ENCODE data around the gene MTPN. TPM values are rescaled to one million over a fixed set of nuclear protein-coding genes. Genes with fewer than 3 reads are reported as not detected.

Gene MTPN
- total RNA-seq, 4 donors from 2014 or later, result 79.7 to 102 (median 85.6) TPM

- DNase-seq (ENCODE audit: low spot score), result no peak
- no peak for ATAC-seq (ENCODE audit: low FRiP score)
These were observed 10.7 kb downstream of the MTPN start for GRCh38 chr7:135966341-135967043.

GRCh38 chr7:135965602-135966001 lies 11.6 kb downstream of the MTPN start:
- DNase-seq (ENCODE audit: low spot score) (no peak), ATAC-seq (ENCODE audit: low FRiP score) (no peak)
- no peak for TF ChIP-seq CTCF (IDR thresholded peaks at IDR 0.05)

More at GRCh38 chr7:135966341-135967043, 10.7 kb downstream of the MTPN start:
- no peak for TF ChIP-seq CTCF (IDR thresholded peaks at IDR 0.05)

- ATAC-seq (ENCODE audit: low FRiP score) (no peak), DNase-seq (ENCODE audit: low spot score) (no peak)
- no peak for TF ChIP-seq CTCF (IDR thresholded peaks at IDR 0.05)
These were observed 12.4 kb downstream of the MTPN start for GRCh38 chr7:135964791-135965190.

- DNase-seq (ENCODE audit: low spot score) (no peak), ATAC-seq (ENCODE audit: low FRiP score) (peak; percentile 62)
- no peak for TF ChIP-seq CTCF (IDR thresholded peaks at IDR 0.05)
These were observed 12.9 kb downstream of the MTPN start for GRCh38 chr7:135964274-135964673.

GRCh38 chr7:135962802-135963201 lies 14.4 kb downstream of the MTPN start:
- DNase-seq (ENCODE audit: low spot score) (no peak), ATAC-seq (ENCODE audit: low FRiP score) (no peak)
- TF ChIP-seq CTCF (IDR thresholded peaks at IDR 0.05), result no peak

- ATAC-seq (ENCODE audit: low FRiP score) (no peak), DNase-seq (ENCODE audit: low spot score) (no peak)
- no peak for TF ChIP-seq CTCF (IDR thresholded peaks at IDR 0.05)
These were observed 16.3 kb downstream of the MTPN start for GRCh38 chr7:135960709-135961451.

Measured in omental fat pad (tissue), 4 donors.